HG02973 (cell line): ENCODE data around the gene STAT4.

Experiments
- ATAC-seq: cut with Tn5 transposase; IDR thresholded peaks from one replicate; pipeline ENCODE4 v1.9.1; 2021; ENCODE audit warnings: moderate library complexity; ENCODE audit not compliant: unreplicated experiment

STAT4 gene

DNA sequence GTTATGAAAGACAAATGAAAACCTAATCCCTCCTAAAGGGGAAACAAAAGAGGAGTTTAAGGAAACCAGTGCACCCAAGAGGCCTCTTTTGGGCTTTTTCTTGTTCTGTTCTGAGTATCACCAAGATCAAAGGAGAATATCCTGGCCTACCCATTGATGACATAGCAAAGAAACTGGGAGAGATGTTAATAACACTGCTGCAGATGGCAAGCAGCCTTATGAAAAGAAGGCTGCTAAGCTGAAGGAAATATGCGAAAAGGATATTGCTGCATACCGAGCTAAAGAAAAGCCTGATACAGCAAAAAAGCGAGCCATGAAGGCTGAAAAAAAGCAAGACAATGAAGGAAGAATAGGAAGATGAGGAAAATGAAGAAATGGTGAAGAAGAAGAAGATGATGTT is 23.6 kb upstream of the STAT4 start:
- ATAC-seq: no peak

- no peak for ATAC-seq
These were observed 22.4 kb upstream of the STAT4 start for GRCh38 chr2:191173206-191173605.

DNA sequence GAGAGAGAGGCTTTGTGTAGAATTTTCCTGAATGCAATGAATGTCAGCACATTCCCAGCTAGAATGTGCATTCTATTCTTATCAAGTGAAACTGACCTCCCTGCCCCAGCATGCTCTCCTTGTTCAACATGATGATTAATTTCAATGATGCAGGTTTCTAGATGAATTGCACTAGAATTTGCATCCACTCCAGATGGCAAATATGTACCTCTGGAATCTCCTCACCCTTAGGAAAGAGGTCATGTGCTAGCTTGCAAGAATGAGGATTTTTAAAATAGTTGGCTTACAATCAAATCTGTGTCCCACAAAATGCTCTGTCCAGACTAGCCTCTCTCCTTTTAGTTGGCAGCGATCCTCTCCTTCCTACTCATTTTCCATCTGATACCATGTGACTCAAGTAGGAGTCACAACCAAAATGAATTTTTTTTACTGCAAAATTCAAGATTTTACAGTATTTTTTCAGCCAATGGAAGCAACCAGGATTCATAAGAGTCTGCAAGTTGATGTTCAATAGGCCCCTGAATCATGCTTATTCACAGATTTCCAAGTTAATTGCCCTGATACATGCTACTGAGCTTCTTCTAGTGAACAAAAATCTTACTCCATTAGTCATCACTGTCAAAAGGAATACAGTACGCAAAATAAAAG is 21.0 kb upstream of the STAT4 start:
- no peak for ATAC-seq

- ATAC-seq: no peak
These were observed 20.5 kb upstream of the STAT4 start for GRCh38 chr2:191171286-191171685.

GRCh38 chr2:191170773-191171172 is 20.0 kb upstream of the STAT4 start:
- ATAC-seq: no peak

- no peak for ATAC-seq
These were observed 19.5 kb upstream of the STAT4 start for GRCh38 chr2:191170301-191170636.

DNA sequence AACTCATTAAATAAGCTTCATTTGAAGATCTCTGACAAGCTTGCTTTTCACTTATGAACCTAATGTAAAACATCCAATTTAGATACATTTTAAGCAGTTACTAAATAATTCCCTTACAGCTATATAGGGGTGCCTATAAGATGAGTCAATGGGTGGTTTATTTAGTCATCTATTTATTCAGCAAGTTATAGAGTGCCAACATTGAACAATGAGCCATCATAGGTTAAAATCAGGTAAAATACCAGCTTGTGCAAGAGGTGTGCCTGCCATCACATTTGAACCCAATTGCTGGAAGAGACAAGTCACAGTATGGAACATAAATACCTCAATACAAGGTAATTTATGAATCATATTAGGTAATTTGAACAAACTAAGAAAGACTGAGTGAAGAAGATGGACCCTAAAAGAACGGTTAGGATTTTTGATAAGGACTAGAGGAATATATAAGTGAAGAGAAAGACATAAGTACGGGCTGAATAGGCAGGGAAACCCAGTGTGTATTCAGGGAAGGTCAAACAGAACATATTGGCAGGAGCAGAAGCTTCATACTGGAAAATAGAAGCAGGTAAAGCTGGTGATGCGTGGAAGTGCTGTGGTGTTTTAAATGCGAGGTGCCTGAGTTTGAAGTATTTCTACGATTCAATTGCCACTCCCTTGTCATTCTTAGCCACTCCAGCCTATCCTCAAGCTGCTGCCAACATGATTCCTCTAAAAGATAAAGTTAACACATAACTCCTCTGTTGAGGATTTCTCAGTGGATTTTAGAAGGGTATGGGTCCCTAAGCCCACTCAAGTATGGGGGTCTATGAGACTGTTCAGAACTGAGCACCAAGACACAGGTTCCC is 18.9 kb upstream of the STAT4 start:
- ATAC-seq: no peak

DNA sequence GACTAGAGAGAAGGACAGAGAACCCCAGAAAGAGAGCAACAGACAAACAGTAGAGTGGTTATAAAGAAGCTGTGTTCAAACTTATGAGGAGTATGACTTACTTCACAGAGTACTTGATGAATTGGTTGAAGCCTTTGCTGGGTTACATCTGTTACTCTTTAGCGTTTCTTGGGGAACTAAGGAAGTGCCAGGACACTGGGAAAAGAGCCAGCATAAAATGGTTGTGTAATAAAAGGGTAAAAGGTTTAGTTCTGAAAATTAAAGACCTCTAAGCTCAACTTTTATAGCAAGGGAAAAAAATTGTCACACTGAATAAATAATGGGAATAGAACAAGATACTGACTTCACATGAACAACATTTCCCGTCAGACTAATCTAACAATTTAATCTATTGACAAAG is 17.0 kb upstream of the STAT4 start:
- no peak for ATAC-seq

GRCh38 chr2:191166756-191167445 is 16.1 kb upstream of the STAT4 start:
- ATAC-seq: no peak

DNA sequence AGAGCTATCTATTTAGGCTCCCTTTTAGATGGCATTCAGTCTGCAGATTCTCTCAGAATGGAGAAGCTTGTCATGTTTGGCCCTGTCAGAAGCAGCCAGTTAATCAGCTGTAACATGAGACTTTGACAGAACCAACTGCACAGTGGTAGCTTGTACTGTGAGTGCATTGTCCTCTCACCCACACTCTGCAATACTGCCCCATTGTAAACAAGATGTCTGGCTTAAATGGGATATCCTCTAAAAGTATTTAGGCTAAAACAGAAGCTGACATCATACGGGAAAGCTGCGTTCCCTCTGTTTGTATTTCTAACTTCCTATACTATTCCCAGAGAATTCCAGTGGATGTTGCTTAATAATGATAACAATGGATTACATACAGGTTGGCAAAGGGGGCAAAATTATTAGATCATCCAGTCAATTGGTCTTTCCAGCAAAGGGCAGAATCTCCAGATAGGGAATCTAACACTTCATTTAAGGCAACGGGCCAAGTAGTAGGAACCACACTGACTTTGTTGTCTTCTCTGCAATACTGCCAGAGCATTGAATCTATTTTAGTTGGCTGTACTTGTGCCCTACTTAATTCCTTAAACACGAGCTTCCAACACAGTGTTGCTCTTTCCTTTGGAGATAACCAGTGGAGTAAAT is 15.4 kb upstream of the STAT4 start:
- no peak for ATAC-seq

DNA sequence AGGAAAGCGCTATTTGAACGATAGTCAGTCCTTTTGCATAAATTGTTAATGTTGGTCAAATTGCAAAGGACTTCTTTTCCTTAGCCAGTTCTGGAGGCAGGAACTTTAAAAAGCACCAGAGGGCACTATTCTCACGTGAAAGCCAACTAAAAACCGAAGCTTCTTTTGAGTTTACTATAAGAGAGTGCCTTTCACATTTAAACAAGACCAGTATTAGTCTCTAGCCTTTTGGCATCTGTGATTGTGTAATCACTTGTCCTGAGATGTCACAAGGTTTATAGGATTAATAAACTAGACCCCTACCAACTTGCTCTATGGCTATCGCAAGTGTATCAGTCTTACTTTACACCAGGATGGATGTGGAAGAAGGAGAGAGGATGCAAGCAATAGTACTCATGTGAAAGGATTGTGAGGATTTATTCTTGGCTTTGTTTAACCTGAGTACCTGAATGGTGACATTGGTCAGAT is 14.4 kb upstream of the STAT4 start:
- ATAC-seq: peak; percentile 73

DNA sequence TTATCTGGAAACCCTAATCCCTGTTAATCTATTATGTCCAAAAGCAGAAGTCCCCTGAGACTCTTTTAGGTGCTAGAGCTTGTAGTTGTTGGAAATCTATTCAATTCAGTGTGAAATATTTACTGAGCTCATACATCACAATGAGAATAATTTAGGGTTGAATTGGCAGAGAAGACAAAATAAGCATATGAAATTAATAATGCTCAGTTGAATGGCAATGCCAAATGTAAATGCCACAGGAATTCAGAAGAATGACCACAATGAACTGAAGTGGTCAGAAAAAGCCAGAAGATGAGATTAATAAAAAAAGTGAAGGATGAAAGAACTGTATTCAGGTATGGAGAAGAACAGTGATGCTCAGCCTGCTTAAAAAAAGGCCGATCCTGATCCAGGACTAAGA is 8.0 kb upstream of the STAT4 start:
- no peak for ATAC-seq

DNA sequence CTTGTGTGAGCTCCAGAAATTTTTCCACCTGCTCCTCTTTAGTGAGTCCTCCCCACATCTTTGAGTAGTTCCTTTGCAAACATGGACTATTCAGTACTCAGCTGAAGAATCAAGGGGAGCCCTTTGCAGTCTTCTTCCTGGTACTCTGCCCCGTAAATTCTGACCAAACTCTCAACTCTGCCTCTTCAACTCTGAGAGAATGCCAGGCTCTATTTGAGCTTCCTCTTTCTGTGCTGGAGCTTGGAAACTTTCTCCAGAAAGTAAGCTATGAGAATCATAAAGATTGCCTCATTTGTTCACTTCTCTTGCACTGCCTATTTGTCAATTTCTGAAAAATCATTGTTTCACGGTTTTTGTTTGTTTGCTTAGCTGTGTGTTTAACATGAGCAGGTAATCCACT is 7.4 kb upstream of the STAT4 start:
- ATAC-seq: no peak

DNA sequence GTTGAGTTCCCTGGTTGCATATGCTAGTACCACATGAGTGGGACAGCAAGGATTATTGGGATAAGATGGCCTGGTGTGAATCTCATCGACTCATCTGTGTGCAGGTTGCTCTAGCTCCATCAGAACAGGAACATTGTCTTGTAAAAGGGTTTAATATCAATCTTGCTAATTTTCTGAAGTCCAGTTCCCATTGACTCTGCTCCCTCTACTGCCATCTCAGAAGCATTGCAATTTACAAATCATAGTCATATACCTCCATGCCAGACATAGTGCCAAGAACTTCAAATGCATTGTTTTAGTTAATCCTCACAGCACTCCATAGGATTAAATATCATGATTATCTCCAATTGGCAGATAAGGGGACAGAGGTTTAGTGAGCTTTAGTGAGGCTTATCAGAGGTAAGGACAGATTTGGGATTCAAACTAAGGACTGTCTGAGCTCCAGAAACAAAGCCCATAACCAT is 4.8 kb upstream of the STAT4 start:
- ATAC-seq: peak; percentile 38

GRCh38 chr2:191153716-191154115 is 2.9 kb upstream of the STAT4 start:
- ATAC-seq: no peak

DNA sequence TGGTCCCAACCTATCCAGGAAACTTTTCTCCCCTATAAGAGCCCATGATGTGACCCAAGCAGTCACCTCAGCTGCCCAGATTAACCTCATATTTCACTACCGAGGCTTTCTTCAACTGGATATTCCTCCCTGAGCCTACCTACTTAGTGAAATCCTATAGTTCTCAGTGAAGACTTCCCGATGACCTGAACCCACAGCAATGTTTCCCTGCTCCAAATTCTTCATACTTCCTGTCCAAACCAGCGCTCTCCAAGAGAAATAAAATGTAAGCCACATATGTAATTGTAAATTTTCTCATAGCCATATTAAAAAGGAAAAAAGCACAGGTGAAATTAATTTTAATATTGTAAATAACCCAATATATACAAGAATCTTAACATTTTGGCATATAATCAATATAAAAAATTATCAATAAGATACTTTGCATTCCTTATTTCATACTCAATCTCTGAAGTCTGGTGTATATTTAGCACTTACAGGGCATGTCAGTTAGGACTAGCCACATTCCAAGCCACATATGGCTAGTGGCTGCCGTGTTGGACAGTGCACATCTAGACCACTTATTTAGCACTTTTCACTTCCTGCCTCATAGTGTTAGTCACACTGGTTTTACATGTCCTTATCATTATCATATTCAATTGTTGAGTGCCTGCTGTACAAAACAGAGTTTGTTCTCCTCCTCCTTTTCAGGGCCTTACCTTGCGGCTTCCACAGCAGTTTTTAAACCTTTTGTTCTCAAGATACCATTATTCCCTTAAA is 1.9 kb upstream of the STAT4 start:
- no peak for ATAC-seq

GRCh38 chr2:191151331-191151730 is 537 bp upstream of the STAT4 start:
- no peak for ATAC-seq

- peak; percentile 18 for ATAC-seq
These were observed 579 bp downstream of the STAT4 start for GRCh38 chr2:191150230-191150599.

- ATAC-seq: no peak
These were observed 1.4 kb downstream of the STAT4 start for GRCh38 chr2:191149391-191149790.

DNA sequence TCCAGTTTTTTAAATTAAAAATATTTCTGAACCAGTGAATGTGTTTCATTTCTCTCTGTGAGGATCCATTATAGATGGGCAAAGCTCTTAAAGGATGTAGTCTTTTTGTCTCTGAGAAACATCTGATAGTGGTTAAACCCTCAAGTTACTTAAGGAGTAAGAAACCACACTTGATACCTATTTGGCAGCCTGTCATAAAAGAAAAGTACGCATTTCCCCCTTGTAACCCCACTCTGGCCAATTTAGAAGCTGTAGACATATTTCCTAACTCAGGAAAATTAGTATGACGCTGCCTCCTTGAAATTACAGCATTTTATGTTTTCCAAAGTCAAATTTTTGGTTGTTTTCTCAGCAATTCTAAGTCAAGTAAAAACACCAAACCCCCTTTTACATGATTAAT is 2.0 kb downstream of the STAT4 start:
- ATAC-seq: no peak

DNA sequence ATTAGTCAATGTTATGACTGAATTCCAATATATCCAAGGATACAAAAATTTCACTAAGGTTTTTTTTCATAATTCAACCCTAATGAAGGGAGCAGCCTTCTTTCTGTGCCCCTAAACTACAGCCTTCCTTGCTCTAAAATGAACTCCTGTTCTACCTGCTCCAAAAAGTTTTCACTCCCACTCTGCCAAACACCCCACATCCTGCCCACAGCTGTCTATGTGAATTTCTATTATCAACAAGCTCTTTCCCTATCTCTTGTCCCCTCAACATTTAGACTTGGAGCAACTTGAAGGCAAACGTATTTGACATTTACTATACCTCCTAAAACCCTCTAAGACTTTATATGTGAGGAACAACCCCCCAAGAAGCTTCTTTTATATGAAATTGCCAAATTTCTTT is 2.5 kb downstream of the STAT4 start:
- no peak for ATAC-seq
